ENCODE data around the gene IL27RA. TPM values are rescaled to one million over a fixed set of nuclear protein-coding genes. Genes with fewer than 3 reads are reported as not detected.

IL27RA gene
- total and polyA plus RNA-seq, 2 experiments from 2014 or later = 7.7 to 11.4 TPM

DNA sequence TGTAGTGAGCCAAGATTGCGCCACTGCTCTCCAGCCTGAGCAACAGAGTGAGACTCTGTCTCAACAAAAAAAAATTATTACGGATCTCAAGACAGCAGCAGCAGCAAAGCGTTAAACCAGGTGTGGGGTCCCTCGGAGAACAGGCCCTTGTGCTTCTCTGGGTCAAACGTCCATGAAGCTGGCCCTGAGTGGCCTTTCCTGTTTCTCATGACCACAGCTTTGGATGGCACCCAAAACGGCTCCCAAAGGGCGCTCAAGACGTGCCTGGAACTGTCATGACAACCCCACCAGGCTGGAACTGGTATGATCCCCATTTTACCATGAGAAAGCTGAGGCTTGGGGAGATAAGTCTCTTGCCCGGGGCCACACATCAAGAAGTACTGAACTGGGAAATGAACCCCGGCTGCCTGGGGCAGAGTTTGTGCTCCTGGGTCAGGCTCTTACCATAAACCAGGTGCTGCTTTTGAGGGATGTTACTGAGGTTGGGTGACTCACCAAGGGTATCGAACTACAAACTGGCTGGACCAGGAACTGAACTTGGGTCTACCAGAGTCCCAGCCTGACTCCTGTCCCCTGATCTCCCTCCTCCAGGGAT lies 70.6 kb downstream of the IL27RA start (continued):
- no peak for TF ChIP-seq EZH2 (IDR thresholded peaks at IDR 0.05; ENCODE audit: low read depth, unreplicated experiment)
- no peak for TF ChIP-seq STAT1 (IDR thresholded peaks at IDR 0.05; ENCODE audit: unreplicated experiment)
- TF ChIP-seq, protein P1, sequence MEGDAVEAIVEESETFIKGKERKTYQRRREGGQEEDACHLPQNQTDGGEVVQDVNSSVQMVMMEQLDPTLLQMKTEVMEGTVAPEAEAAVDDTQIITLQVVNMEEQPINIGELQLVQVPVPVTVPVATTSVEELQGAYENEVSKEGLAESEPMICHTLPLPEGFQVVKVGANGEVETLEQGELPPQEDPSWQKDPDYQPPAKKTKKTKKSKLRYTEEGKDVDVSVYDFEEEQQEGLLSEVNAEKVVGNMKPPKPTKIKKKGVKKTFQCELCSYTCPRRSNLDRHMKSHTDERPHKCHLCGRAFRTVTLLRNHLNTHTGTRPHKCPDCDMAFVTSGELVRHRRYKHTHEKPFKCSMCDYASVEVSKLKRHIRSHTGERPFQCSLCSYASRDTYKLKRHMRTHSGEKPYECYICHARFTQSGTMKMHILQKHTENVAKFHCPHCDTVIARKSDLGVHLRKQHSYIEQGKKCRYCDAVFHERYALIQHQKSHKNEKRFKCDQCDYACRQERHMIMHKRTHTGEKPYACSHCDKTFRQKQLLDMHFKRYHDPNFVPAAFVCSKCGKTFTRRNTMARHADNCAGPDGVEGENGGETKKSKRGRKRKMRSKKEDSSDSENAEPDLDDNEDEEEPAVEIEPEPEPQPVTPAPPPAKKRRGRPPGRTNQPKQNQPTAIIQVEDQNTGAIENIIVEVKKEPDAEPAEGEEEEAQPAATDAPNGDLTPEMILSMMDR (conservative IDR thresholded peaks at IDR 0.05; ENCODE audit: low read depth in 2 of 2) = no peak
- no peak for TF ChIP-seq NANOG (IDR thresholded peaks at IDR 0.05; ENCODE audit: borderline replicate concordance)
- TF ChIP-seq ZNF331 (CRISPR knock-in tag; IDR thresholded peaks at IDR 0.05; ENCODE audit: low read depth) = no peak
- TF ChIP-seq, protein P2, sequence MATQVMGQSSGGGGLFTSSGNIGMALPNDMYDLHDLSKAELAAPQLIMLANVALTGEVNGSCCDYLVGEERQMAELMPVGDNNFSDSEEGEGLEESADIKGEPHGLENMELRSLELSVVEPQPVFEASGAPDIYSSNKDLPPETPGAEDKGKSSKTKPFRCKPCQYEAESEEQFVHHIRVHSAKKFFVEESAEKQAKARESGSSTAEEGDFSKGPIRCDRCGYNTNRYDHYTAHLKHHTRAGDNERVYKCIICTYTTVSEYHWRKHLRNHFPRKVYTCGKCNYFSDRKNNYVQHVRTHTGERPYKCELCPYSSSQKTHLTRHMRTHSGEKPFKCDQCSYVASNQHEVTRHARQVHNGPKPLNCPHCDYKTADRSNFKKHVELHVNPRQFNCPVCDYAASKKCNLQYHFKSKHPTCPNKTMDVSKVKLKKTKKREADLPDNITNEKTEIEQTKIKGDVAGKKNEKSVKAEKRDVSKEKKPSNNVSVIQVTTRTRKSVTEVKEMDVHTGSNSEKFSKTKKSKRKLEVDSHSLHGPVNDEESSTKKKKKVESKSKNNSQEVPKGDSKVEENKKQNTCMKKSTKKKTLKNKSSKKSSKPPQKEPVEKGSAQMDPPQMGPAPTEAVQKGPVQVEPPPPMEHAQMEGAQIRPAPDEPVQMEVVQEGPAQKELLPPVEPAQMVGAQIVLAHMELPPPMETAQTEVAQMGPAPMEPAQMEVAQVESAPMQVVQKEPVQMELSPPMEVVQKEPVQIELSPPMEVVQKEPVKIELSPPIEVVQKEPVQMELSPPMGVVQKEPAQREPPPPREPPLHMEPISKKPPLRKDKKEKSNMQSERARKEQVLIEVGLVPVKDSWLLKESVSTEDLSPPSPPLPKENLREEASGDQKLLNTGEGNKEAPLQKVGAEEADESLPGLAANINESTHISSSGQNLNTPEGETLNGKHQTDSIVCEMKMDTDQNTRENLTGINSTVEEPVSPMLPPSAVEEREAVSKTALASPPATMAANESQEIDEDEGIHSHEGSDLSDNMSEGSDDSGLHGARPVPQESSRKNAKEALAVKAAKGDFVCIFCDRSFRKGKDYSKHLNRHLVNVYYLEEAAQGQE (IDR thresholded peaks at IDR 0.05; ENCODE audit: unreplicated experiment) = no peak
- TF ChIP-seq JUNB (IDR thresholded peaks at IDR 0.05; ENCODE audit: unreplicated experiment) = no peak
- no peak for TF ChIP-seq ZNF114 (CRISPR knock-in tag; IDR thresholded peaks at IDR 0.05)

DNA sequence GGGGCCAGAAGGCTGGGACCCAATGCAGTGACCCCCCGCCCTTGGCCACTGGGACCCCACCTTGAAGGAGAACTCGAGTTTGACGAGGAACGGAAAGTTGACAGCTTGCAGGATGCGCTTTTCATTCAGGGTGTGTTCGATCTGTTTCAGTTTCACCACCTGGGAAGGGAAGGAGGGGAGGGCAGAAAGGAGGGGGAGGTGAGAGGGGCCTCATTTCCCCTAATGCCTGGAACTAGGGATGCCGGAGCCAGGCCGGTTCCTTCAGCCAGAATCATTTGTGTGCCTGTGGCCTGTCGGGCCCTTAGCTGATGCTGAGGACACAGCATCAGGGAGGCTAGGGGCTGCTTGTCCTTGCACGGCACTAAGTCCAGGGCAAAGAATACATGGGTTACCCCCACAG lies 71.2 kb downstream of the IL27RA start:
- Histone ChIP-seq H3K4me2 (no peak overlapping the region), H3K9me2 (ENCODE audit: insufficient read depth) (no peaks in the 10 kb centered on the region), H3K27ac (ENCODE audit: low read depth) (no peak overlapping the region), H3K79me2 (replicated peaks; ENCODE audit: insufficient read depth) (no peaks in the 10 kb centered on the region), H4K20me1 (replicated peaks; ENCODE audit: insufficient read depth) (no peaks in the 10 kb centered on the region), H3K4me1 (ENCODE audit: insufficient read depth) (no peaks in the 10 kb centered on the region), H3K27me3 (ENCODE audit: insufficient read depth) (no peaks in the 10 kb centered on the region), H2AFZ (no peak overlapping the region), H3F3A (replicated peaks; ENCODE audit: low read depth) (0 out of 2 replicates have a peak, but pooled peaks cover 4% of the 10 kb centered on the region), H3K36me3 (ENCODE audit: insufficient read depth) (no peaks in the 10 kb centered on the region), H3K4me3 (no peak overlapping the region)
- H3K9me3 Mint-ChIP-seq = no peaks in the 10 kb centered on the region
- DNase-seq (ENCODE audit: low spot score) (no peak), ATAC-seq (no peak)
- peaks cover 1% of the 10 kb centered on the region; the same call in 2 of the 3 replicates for H3K36me3 Mint-ChIP-seq (ENCODE audit: low read depth)
- no peak overlapping the region for H3K27ac Mint-ChIP-seq
- no peaks in the 10 kb centered on the region for H3K27me3 Mint-ChIP-seq (ENCODE audit: insufficient read depth, low read depth, poor library complexity)
- H3K4me1 Mint-ChIP-seq = no peaks in the 10 kb centered on the region
- no peak overlapping the region for H3K4me3 Mint-ChIP-seq
- TF ChIP-seq, protein P3, sequence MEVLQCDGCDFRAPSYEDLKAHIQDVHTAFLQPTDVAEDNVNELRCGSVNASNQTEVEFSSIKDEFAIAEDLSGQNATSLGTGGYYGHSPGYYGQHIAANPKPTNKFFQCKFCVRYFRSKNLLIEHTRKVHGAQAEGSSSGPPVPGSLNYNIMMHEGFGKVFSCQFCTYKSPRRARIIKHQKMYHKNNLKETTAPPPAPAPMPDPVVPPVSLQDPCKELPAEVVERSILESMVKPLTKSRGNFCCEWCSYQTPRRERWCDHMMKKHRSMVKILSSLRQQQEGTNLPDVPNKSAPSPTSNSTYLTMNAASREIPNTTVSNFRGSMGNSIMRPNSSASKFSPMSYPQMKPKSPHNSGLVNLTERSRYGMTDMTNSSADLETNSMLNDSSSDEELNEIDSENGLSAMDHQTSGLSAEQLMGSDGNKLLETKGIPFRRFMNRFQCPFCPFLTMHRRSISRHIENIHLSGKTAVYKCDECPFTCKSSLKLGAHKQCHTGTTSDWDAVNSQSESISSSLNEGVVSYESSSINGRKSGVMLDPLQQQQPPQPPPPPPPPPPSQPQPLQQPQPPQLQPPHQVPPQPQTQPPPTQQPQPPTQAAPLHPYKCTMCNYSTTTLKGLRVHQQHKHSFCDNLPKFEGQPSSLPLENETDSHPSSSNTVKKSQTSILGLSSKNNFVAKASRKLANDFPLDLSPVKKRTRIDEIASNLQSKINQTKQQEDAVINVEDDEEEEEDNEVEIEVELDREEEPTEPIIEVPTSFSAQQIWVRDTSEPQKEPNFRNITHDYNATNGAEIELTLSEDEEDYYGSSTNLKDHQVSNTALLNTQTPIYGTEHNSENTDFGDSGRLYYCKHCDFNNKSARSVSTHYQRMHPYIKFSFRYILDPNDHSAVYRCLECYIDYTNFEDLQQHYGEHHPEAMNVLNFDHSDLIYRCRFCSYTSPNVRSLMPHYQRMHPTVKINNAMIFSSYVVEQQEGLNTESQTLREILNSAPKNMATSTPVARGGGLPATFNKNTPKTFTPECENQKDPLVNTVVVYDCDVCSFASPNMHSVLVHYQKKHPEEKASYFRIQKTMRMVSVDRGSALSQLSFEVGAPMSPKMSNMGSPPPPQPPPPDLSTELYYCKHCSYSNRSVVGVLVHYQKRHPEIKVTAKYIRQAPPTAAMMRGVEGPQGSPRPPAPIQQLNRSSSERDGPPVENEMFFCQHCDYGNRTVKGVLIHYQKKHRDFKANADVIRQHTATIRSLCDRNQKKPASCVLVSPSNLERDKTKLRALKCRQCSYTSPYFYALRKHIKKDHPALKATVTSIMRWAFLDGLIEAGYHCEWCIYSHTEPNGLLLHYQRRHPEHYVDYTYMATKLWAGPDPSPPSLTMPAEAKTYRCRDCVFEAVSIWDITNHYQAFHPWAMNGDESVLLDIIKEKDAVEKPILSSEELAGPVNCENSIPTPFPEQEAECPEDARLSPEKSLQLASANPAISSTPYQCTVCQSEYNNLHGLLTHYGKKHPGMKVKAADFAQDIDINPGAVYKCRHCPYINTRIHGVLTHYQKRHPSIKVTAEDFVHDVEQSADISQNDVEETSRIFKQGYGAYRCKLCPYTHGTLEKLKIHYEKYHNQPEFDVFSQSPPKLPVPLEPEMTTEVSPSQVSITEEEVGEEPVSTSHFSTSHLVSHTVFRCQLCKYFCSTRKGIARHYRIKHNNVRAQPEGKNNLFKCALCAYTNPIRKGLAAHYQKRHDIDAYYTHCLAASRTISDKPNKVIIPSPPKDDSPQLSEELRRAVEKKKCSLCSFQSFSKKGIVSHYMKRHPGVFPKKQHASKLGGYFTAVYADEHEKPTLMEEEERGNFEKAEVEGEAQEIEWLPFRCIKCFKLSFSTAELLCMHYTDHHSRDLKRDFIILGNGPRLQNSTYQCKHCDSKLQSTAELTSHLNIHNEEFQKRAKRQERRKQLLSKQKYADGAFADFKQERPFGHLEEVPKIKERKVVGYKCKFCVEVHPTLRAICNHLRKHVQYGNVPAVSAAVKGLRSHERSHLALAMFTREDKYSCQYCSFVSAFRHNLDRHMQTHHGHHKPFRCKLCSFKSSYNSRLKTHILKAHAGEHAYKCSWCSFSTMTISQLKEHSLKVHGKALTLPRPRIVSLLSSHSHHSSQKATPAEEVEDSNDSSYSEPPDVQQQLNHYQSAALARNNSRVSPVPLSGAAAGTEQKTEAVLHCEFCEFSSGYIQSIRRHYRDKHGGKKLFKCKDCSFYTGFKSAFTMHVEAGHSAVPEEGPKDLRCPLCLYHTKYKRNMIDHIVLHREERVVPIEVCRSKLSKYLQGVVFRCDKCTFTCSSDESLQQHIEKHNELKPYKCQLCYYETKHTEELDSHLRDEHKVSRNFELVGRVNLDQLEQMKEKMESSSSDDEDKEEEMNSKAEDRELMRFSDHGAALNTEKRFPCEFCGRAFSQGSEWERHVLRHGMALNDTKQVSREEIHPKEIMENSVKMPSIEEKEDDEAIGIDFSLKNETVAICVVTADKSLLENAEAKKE (CRISPR knock-in tag; IDR thresholded peaks at IDR 0.05) = no peak
- TF ChIP-seq NANOG (IDR thresholded peaks at IDR 0.05; ENCODE audit: borderline replicate concordance) (no peak), JUNB (IDR thresholded peaks at IDR 0.05; ENCODE audit: unreplicated experiment) (no peak), POLR2AphosphoS5 (IDR thresholded peaks at IDR 0.05; ENCODE audit: low read depth) (no peak), EZH2 (IDR thresholded peaks at IDR 0.05; ENCODE audit: low read depth, unreplicated experiment) (no peak), STAT1 (IDR thresholded peaks at IDR 0.05; ENCODE audit: unreplicated experiment) (no peak)

Measured in GM23338 (cell line).